Left ventricle myocardium inferior (tissue), 1 donor: ENCODE measurements around the gene ETDA. TPM values are rescaled to one million over a fixed set of nuclear protein-coding genes. Genes with fewer than 3 reads are reported as not detected.

Experiments used
- DNase-seq: peaks from one replicate; pipeline ENCODE4 v3.0.0-alpha.2; 2020
- H3K27ac ChIP-seq: fragments of 200-600 bp; replicated peaks from 2 replicates; pipeline ENCODE4 v1.8.0; 2021
- H3K27me3 ChIP-seq: fragments of 200-600 bp; 2 replicates; pipeline ENCODE4 v1.8.0; 2021; ENCODE audit warnings: low read depth
- H3K36me3 ChIP-seq: fragments of 200-600 bp; 2 replicates; pipeline ENCODE4 v1.8.0; 2021
- H3K4me1 ChIP-seq: fragments of 200-600 bp; 2 replicates; pipeline ENCODE4 v1.8.0; 2021
- H3K4me3 ChIP-seq: fragments of 200-600 bp; 2 replicates; pipeline ENCODE4 v1.8.0; 2021; ENCODE audit warnings: mild to moderate bottlenecking, moderate library complexity
- H3K9me3 ChIP-seq: fragments of 200-600 bp; replicated peaks from 2 replicates; pipeline ENCODE4 v1.8.0; 2021
- intact Hi-C: fragments of 100-400 bp; cut with micrococcal nuclease; formaldehyde crosslinking; loops from one replicate; pipeline ENCODE4 v1.11.0; 2022
- total RNA-seq: library from RNA; stranded (reverse); fragmentation: NEBNext Ultra II Directional; extraction: Animal tissue kit (Norgen Biotek cat#: 25700); gene quantifications from one replicate; pipeline ENCODE4 v1.2.1, GENCODE V29; 2021
- TF ChIP-seq, protein P1 (sequence below): fragments of 200-600 bp; IDR thresholded peaks from 2 replicates; pipeline ENCODE4 v1.8.0; 2021; ENCODE audit warnings: antibody characterized with exemption, mild to moderate bottlenecking, borderline replicate concordance
- donor health status: DM: no; HTN: yes; CAD: no; lungs with severe emphysema.

Gene ETDA
- total RNA-seq, 1 donor from 2014 or later, result not detected

DNA sequence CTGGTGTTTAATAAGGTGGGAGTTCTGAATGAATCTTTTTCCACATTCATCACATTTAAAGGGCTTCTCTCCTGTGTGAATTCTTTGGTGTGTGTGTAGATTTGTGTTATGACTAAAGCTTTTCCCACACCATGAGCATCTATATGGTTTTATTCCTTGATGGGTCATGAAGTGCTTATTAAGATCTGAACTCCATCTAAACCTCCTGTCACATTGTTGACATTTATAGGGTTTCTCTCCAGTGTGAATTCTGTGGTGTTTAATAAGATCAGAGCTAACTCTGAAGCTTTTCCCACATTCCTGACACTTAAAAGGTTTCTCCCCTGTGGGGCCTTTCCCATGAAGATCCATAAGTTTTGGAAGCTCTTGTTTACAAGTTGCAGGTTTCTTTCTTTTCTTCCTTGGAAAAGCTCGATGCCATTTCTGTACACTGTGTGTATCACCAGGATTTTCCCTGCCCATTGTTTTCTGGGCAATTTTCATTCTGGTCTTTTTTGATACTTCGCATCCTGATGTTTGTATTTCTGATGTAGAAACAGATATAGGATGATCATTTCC is 35.5 kb downstream of the ETDA start:
- Histone ChIP-seq H3K27me3 (no peaks in the 10 kb centered on the region), H3K9me3 (peaks cover 85% of the 10 kb centered on the region), H3K4me3 (no peak overlapping the region), H3K36me3 (peaks cover 54% of the 10 kb centered on the region), H3K27ac (no peak overlapping the region), H3K4me1 (no peaks in the 10 kb centered on the region)
- intact Hi-C loops, result no loop called here
- no peak for DNase-seq
- TF ChIP-seq, protein P1, sequence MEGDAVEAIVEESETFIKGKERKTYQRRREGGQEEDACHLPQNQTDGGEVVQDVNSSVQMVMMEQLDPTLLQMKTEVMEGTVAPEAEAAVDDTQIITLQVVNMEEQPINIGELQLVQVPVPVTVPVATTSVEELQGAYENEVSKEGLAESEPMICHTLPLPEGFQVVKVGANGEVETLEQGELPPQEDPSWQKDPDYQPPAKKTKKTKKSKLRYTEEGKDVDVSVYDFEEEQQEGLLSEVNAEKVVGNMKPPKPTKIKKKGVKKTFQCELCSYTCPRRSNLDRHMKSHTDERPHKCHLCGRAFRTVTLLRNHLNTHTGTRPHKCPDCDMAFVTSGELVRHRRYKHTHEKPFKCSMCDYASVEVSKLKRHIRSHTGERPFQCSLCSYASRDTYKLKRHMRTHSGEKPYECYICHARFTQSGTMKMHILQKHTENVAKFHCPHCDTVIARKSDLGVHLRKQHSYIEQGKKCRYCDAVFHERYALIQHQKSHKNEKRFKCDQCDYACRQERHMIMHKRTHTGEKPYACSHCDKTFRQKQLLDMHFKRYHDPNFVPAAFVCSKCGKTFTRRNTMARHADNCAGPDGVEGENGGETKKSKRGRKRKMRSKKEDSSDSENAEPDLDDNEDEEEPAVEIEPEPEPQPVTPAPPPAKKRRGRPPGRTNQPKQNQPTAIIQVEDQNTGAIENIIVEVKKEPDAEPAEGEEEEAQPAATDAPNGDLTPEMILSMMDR, result no peak

DNA sequence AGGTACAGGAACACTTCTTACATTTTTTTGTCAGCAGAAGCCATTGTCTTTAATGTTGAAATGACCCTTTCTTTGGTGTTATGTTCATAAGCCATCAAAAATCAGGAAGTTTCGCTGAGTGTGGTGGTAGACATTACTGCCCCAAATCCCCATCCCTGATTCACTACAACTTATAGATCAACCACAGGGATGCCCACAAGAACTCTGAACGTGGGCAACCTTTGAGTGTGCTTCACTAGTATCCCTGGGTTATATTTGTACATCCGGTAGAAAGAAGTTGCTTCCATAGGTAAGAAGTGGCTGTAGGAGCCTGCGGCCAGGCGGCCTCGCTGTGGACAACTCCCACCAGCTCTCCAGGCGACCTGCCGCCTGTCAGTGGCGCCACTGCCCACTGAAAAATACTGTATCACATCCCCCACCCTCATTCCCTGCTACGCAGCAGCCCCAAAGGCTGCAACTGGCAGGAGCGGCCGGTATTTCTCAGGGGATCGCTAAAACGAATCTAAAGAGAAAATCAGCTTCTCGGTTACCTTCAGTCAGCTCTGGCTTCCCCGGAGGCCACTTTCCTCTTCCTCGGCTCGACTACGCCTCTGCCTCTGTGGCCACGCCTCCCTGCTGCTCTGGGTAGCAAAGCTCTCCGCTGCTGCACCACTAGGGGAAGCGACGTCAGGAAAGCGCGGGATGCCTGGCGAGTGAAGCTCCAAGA is 43.5 kb downstream of the ETDA start:
- Histone ChIP-seq H3K36me3 (peaks cover 11% of the 10 kb centered on the region), H3K27me3 (no peaks in the 10 kb centered on the region), H3K27ac (no peak overlapping the region), H3K4me3 (peak overlapping the region; percentile 51), H3K9me3 (peaks cover 10% of the 10 kb centered on the region), H3K4me1 (no peaks in the 10 kb centered on the region)
- intact Hi-C loops, result no loop called here
- DNase-seq, result peak; percentile 22
- TF ChIP-seq, protein P1, result peak; percentile 42

DNA sequence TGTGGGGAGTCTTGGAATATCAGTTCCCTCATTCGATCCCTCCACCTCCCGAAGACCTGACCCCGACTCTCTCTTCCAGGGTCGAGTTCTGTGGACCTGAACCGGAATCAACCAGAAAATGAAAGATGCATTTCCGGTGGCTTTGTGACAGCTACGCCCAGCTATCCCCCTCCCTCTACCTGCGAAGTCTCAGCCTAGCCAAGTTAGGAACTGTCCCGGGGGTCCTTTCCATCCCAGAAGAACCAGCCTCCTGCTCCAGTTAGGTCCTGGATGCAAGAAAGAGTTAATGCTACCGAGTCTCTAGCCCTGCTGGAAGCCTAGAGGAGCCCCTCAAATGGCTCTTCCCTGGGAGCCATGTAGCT is 44.1 kb downstream of the ETDA start:
- TF ChIP-seq, protein P1, result no peak
- intact Hi-C loops, result no loop called here
- H3K27ac ChIP-seq, result no peak overlapping the region
- H3K4me3 ChIP-seq, result peak overlapping the region; percentile 51
- no peaks in the 10 kb centered on the region for H3K4me1 ChIP-seq
- DNase-seq, result no peak
- peaks cover 8% of the 10 kb centered on the region for H3K9me3 ChIP-seq
- no peaks in the 10 kb centered on the region for H3K27me3 ChIP-seq
- H3K36me3 ChIP-seq, result peaks cover 6% of the 10 kb centered on the region

DNA sequence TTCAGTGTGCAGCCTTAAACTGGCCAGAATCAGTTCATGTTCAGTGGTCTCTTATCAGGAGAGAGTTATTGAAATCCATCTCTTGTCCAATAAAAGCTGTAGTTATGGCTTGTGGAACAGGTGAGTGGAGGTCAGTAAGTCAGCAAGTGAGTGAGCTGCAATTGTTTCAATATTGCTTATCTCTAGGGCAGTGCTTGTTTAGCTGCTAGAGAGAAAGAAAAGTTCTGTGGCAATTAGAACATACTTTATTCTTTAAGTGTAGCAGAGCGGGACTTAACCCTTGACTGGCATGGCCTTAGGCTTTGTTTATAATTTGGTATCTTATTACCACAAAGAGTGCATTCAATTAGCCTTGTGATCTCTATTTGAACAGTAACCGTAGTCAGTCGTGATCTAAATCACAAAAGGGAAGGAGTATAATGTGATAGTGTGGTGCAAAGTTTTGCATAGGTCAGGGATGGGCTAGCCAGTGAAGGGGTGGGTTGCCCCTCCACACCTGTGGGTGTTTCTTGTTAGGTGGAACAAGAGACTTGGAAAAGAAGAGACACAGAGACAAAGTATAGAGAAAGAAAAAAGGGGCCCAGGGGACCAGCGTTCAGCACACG is 50.5 kb downstream of the ETDA start:
- no peak overlapping the region for H3K4me3 ChIP-seq
- no peak overlapping the region for H3K27ac ChIP-seq
- no peaks in the 10 kb centered on the region for H3K27me3 ChIP-seq
- intact Hi-C loops, result no loop called here
- no peaks in the 10 kb centered on the region for H3K36me3 ChIP-seq
- no peaks in the 10 kb centered on the region for H3K4me1 ChIP-seq
- H3K9me3 ChIP-seq, result no peaks in the 10 kb centered on the region
- DNase-seq, result no peak
- TF ChIP-seq, protein P1, result no peak

Other genes with a start within 250 kb of the ETDA start
- gene RTL8B, start 229.5 kb upstream of the ETDA start, total RNA-seq, result 14.8 TPM
- gene RTL8C, start 219.7 kb upstream of the ETDA start, total RNA-seq, result 281 TPM
- gene RTL8A, start 199.9 kb upstream of the ETDA start, total RNA-seq, result 31.8 TPM
- 2.2 TPM for gene SMIM10L2B, start 153.3 kb upstream of the ETDA start, total RNA-seq
- gene ETDB, start 131.5 kb upstream of the ETDA start, total RNA-seq, result not detected
- gene CT55, start 80.7 kb upstream of the ETDA start, total RNA-seq, result not detected
- not detected for gene ETDC, start 57.4 kb downstream of the ETDA start, total RNA-seq
- gene ZNF75D, start 92.0 kb downstream of the ETDA start, total RNA-seq, result 3.3 TPM
- 5.2 TPM for gene ZNF449, start 92.7 kb downstream of the ETDA start, total RNA-seq
- 0.82 TPM for gene SMIM10L2A, start 169.9 kb downstream of the ETDA start, total RNA-seq